Stimulated activated CD4-positive, alpha-beta T cell treated with anti-CD3 and anti-CD28 coated beads, Interleukin-4, amount 100 ng/mL, for 48 hours (primary cell): ENCODE data around the gene NSG2.

Experiments used
- DNase-seq, 2 donors: peaks; one replicate each; pipeline ENCODE4 v3.0.0-alpha.2; 2020; ENCODE audit warnings: low read depth in 2 of 2

NSG2 gene

DNA sequence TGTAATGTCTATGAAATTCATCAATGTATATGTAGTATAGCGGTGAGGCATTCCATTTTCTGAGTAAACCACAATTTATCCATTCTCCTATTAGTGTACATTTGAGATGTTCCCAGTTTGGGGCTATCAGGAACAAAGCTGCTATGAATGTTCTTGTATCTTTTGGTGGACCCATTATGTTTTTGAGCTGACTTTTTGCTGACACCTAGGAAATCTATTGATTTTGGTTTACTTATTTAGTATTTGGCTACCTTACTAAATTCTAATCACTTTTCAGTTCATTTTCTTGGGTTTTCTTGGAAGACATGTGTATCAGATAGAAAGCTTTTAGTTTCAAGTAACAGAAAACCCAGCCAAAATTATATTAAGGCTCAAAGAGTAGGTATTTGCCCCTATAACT is 13.7 kb downstream of the NSG2 start:
- no peak for DNase-seq

DNA sequence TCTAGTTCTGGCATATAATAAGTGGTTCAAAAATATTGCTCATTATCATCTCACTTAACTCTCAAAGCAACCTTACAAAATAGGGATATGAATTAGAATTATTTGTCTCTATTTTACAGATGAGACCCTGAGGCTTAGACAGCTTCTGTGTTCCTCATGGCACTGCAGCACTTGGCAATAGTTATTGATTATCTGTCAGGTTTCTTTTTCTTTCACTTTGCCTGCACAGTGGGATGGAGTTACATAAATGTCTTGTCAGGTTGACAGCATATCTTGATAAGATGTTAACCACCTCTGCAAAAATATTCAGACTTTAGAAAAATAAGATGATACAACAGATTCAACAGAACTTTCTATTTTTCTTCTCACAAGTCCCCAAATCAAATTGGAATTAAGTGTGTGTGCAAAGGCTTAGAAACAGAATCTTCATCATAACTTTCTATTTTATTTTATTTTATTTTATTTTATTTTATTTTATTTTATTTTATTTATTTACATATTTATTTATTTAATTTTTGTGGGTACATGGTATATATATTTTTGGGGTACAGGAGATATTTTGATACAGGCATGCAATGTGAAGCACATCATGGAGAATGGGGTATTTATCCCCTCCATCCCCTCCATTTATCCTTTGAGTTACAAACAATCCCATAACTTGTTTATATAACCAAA is 17.7 kb downstream of the NSG2 start:
- no peak for DNase-seq

DNA sequence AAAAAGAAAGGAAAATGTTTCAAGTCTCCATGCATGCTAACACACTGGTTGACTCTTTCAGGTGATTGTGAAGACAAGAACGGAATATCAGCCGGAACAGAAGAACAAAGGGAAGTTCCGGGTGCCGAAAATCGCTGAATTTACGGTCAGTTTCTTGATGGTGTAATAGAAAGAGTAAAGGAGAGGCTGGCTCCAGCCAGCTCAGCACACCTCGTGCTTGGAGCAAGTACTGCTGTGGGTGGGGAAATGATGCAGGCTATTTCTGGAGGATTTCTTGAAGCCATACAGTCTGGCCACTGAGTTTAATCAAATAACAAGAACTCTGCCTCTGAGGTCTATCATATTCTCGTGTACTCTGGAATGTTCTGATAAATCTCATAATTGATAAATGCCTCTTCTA is 18.7 kb downstream of the NSG2 start:
- DNase-seq = no peak

DNA sequence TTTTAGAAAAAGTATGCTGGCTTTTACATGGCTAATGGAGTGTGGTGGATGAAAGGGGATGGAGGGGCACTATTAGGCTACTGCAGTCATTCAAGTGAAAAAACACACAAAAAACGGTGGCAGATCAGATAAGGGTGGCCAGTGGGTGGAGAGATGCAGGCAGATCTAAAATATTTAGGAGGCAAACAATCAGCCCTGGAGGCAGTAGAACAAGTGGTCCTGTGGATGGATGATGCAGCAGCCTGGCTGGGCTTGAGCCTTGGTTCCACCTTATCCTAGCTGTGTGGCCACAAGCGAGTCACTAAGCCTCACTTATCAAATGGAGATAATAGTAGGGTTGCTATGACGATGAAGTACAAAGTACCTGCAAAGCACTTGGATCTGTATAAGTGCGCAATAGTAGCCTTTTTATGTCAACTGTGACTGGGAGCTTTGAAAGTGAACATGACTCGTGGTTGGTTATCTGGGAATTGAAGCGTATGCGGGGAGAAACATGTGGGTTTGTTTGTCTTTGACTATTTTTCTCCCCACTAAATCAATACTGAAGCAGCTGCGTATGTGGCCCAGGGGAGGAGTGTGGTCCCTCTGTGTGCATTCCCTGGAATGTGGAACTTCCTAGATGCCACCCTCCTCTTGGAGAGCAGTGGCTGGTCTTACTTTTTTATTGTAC is 20.2 kb downstream of the NSG2 start:
- no peak for DNase-seq

DNA sequence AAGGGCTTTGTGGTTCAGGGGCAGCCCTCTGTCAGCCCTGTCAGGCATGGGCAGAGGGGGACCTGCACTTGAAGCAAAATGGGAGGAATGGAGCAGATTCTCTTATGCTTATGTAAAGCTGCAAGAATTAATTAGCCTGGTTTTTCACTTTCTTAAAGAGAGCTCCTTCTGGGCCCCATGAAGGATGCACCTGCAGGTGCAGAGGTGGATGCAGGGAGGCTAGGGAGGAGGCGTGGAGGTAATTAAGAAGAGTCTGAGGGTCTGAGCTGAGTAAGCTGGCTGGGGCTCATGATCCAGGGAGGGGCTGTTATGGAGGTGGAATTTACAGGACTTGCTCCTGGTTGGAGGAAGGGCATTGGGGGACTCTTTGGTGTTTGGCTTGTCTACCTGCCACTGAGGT is 22.0 kb downstream of the NSG2 start:
- no peak for DNase-seq

- DNase-seq = no peak
Observed at GRCh38 chr5:174071484-174071883, 26.0 kb downstream of the NSG2 start.

GRCh38 chr5:174073122-174073660 is 27.7 kb downstream of the NSG2 start:
- DNase-seq = no peak

- DNase-seq = no peak
Observed at GRCh38 chr5:174074369-174074768, 28.9 kb downstream of the NSG2 start.

- no peak for DNase-seq
Observed at GRCh38 chr5:174078416-174078815, 32.9 kb downstream of the NSG2 start.

GRCh38 chr5:174082286-174082685 is 36.8 kb downstream of the NSG2 start:
- no peak for DNase-seq

DNA sequence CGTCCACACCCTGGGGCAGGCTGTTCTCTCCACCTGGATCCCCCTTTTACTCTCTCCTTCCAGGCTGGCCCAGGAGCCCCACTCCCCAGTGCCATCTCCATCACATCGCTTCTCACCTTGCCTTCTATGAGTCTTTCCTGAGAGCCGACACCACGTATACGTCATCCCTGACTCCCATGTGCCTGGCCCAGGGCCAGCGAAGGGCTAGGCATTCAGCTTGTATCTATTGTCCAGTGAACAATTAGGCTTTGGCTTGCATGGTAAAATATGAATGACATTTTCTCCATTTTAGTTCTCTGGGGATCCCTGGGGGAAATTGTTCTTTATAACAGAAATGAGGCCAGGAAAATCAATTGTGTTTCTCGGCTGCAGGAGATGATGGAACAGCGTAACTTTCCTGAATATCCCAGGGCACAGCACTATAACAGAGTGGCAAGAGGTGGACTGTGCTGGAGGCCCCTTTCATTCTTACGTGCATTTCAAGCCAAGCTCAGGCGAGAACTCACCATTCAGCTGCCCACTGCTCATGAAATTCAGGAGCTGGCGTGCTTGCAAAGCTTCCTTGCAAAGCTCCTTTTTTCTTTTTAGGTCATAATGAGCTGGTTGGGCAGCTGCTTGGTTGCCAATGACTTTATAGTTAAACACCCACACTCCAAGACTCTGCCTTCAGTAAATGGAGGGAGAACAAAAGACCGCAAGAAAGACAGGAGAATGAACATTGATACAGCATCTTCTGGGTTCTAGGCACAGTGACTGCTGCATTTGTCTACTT is 37.7 kb downstream of the NSG2 start:
- no peak for DNase-seq

GRCh38 chr5:174084691-174085154 is 39.2 kb downstream of the NSG2 start:
- no peak for DNase-seq

- no peak for DNase-seq
Observed at GRCh38 chr5:174086751-174087150, 41.2 kb downstream of the NSG2 start.

DNA sequence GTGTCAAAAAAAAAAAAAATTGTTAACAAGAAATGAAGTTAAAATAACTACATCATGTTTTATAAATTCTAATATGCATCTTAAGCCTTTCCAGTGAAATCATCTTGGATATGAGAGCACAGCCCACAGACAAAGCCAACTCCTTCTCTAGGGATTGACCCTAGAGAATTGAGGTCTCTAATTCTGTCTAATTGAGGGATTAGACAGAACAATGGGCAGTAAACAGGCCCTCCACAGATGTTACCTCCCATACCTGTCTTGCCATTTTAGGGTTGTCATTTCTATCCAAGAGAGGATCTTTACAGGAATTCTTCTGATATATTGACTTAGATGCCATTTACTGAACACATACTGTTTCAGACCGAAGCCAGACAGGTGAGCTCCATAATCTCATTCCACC is 42.3 kb downstream of the NSG2 start:
- no peak for DNase-seq

GRCh38 chr5:174090129-174090528 is 44.6 kb downstream of the NSG2 start:
- no peak for DNase-seq

GRCh38 chr5:174093123-174093522 is 47.6 kb downstream of the NSG2 start:
- no peak for DNase-seq

- DNase-seq = no peak
Observed at GRCh38 chr5:174094857-174095606, 49.5 kb downstream of the NSG2 start.

DNA sequence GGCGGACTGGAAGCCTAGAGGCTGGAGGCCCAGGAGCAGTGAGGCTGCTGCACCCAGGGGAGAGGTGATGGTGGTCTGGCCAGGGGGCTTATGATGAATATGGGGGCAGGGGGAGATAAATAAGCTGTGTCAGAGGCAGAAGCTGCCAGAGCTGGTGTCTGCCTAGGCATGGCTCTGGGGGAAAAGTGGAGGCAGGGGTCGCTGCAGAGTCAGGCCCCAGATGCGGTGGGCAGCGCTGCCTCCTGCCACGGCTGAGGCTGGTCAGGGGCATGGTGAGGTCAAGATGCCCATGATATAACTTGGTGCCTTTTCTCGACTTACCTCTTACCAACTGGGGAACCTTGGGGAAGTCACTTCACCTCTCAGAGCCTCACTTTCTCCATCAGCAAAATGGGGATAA is 51.1 kb downstream of the NSG2 start:
- no peak for DNase-seq

DNA sequence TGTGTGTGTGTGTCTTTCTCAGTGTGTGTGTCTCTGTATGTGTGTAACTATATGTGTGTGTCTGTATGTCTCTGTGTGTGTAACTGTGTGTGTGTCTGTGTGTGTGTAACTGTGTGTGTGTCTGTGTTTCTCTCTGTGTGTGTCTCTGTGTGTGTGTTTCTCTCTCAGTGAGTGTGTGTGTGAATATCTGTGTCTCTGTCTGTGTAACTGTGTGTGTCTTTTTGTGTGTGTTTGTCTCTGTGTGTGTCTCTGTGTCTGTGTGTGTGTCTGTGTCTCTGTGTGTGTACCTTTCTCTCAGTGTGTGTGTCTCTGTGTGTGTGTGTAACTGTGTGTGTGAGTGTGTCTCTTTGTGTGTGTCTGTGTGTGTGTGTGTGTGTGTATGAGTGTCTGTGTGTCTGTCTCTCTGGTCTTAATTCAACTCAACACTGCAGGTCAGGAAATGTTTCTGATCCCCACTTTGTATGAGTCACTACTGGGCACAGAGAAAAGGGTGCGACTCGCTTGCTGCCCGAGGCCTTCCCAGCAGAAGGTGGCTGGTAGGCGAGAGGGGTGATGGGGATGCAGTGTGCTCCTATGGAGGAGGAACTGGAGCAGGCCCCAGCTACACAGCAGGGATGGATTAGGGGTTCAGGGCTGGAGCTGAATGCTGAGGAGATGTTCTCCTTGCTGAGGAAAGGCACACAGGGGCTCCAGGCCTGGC is 52.1 kb downstream of the NSG2 start:
- DNase-seq = no peak

DNA sequence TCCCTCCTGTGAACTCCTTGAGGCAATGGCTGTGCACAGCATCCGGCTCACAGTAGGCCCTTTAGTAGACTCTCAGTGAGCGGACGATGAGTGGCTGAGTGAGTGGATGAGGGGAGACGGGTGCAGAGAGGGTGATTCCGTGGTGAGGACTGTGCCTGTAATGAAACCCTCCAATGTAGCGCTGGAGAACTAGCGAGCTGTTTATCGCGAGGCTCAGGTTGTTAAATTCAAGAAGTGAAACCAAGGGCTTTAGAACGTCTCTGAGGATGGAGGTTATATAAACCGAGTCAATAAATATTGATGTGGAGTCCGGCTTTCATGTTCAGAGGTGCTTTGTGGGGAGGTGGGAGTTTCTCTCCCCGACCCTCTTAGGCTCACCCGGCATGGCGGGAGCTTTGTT is 53.2 kb downstream of the NSG2 start:
- DNase-seq = no peak

DNA sequence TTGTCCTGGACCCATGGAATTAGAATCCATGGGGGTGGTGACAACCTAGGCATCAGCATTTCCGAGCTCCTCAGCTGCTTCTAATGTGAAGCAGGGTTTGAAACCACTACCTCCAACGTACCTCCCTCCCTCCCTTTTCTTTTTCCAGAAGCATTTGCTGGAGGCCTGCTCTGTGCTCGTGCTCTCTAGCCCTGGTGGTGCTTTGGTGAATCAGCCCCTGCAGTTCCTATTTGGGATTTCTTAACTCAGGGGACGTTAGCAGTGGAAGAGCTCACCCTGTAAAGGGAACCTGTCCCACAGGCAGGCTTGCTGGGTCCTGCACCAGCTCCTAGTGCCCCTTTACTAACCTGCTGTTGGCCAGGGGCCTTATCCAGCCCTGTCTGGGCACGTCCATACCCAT is 55.0 kb downstream of the NSG2 start:
- no peak for DNase-seq
